ACC112 (cell line): ENCODE measurements around the gene PI4KB.
A peak's percentile ranks its signal among the peaks of the same experiment; 100 is the strongest.

Experiments
- H2AFZ ChIP-seq: fragments of 200-600 bp; sonication (generic); one replicate; pipeline ENCODE4 v1.6.0; 2017; ENCODE audit warnings: antibody characterized with exemption, low read length; ENCODE audit not compliant: unreplicated experiment
- H3K27ac ChIP-seq: fragments of 200-600 bp; sonication (generic); 2 replicates; pipeline ENCODE4 v1.5.1; 2014; ENCODE audit warnings: low read depth, mild to moderate bottlenecking, antibody characterized with exemption, low read length, moderate library complexity
- H3K27me3 ChIP-seq: fragments of 200-600 bp; sonication (generic); 2 replicates; pipeline ENCODE4 v1.6.1; 2014; ENCODE audit warnings: mild to moderate bottlenecking, antibody characterized with exemption, low read length, moderate library complexity, mixed read lengths; ENCODE audit not compliant: insufficient read depth
- H3K36me3 ChIP-seq: fragments of 200-600 bp; sonication (generic); 2 replicates; pipeline ENCODE4 v1.6.1; 2016; ENCODE audit warnings: mild to moderate bottlenecking, antibody characterized with exemption, low read length, moderate library complexity, mixed read lengths; ENCODE audit not compliant: insufficient read depth
- H3K4me1 ChIP-seq: fragments of 200-600 bp; sonication (generic); one replicate; pipeline ENCODE4 v1.6.1; 2016; ENCODE audit warnings: low read length, mixed read lengths; ENCODE audit not compliant: insufficient read depth, unreplicated experiment, control insufficient read depth
- H3K4me3 ChIP-seq: fragments of 200-600 bp; sonication (generic); 2 replicates; pipeline ENCODE4 v1.5.1; 2014; ENCODE audit warnings: mild to moderate bottlenecking, low read depth, low read length
- H3K79me2 ChIP-seq: fragments of 200-600 bp; sonication (generic); one replicate; pipeline ENCODE4 v1.6.0; 2016; ENCODE audit warnings: low read length; ENCODE audit not compliant: control insufficient read depth, unreplicated experiment, insufficient read depth

Gene PI4KB

GRCh38 chr1:151267760-151268159 lies 59.5 kb downstream of the PI4KB start:
- peaks cover 19% of the 10 kb centered on the region; the same call in 1 of the 2 replicates for H3K36me3 ChIP-seq

GRCh38 chr1:151266821-151267220 lies 60.4 kb downstream of the PI4KB start:
- no peaks in the 10 kb centered on the region for H3K4me1 ChIP-seq
- no peaks in the 10 kb centered on the region for H3K27me3 ChIP-seq
- no peak overlapping the region for H2AFZ ChIP-seq
- H3K36me3 ChIP-seq = peaks cover 19% of the 10 kb centered on the region; the same call in 1 of the 2 replicates
- peaks cover 10% of the 10 kb centered on the region for H3K79me2 ChIP-seq
- no peak overlapping the region for H3K27ac ChIP-seq
- no peak overlapping the region for H3K4me3 ChIP-seq

More at GRCh38 chr1:151267760-151268159, 59.5 kb downstream of the PI4KB start:
- H3K27ac ChIP-seq = no peak overlapping the region
- no peak overlapping the region for H2AFZ ChIP-seq
- H3K27me3 ChIP-seq = no peaks in the 10 kb centered on the region
- peaks cover 2% of the 10 kb centered on the region for H3K79me2 ChIP-seq
- no peak overlapping the region for H3K4me3 ChIP-seq
- no peaks in the 10 kb centered on the region for H3K4me1 ChIP-seq

- no peak overlapping the region for H3K27ac ChIP-seq
These were observed 60.9 kb downstream of the PI4KB start for GRCh38 chr1:151266315-151266714.

GRCh38 chr1:151265446-151266236 lies 61.6 kb downstream of the PI4KB start:
- H3K4me1 ChIP-seq = no peaks in the 10 kb centered on the region
- H3K27me3 ChIP-seq = no peaks in the 10 kb centered on the region
- no peak overlapping the region for H3K27ac ChIP-seq
- peaks cover 19% of the 10 kb centered on the region; the same call in 1 of the 2 replicates for H3K36me3 ChIP-seq
- no peak overlapping the region for H2AFZ ChIP-seq
- peaks cover 17% of the 10 kb centered on the region for H3K79me2 ChIP-seq
- H3K4me3 ChIP-seq = no peak overlapping the region

More at GRCh38 chr1:151266315-151266714, 60.9 kb downstream of the PI4KB start:
- no peaks in the 10 kb centered on the region for H3K27me3 ChIP-seq
- H3K4me1 ChIP-seq = no peaks in the 10 kb centered on the region
- H2AFZ ChIP-seq = no peak overlapping the region
- H3K79me2 ChIP-seq = peaks cover 16% of the 10 kb centered on the region
- H3K36me3 ChIP-seq = peaks cover 19% of the 10 kb centered on the region; the same call in 1 of the 2 replicates
- no peak overlapping the region for H3K4me3 ChIP-seq

GRCh38 chr1:151259351-151259750 lies 67.9 kb downstream of the PI4KB start:
- Histone ChIP-seq H3K4me3 (no peak overlapping the region), H3K27ac (no peak overlapping the region), H2AFZ (no peak overlapping the region), H3K36me3 (no peaks in the 10 kb centered on the region), H3K27me3 (no peaks in the 10 kb centered on the region), H3K4me1 (no peaks in the 10 kb centered on the region), H3K79me2 (peaks cover 70% of the 10 kb centered on the region)

GRCh38 chr1:151255381-151255780 lies 71.8 kb downstream of the PI4KB start:
- H3K27ac ChIP-seq = peak overlapping the region; percentile 86
- no peaks in the 10 kb centered on the region for H3K27me3 ChIP-seq
- H3K4me3 ChIP-seq = peak overlapping the region; percentile 93
- H2AFZ ChIP-seq = no peak overlapping the region
- H3K36me3 ChIP-seq = no peaks in the 10 kb centered on the region
- peaks cover 50% of the 10 kb centered on the region for H3K79me2 ChIP-seq
- H3K4me1 ChIP-seq = no peaks in the 10 kb centered on the region

GRCh38 chr1:151254217-151255213 lies 72.7 kb downstream of the PI4KB start, which contains the start of gene PSMD4:
Gene PSMD4 (plus strand): TSS chr1:151254734. CDS start chr1:151254783, 49 bp downstream.
- H2AFZ ChIP-seq = peak within 1 kb of the TSS; percentile 55
- peak within 1 kb of the TSS; percentile 93 for H3K4me3 ChIP-seq
- peaks cover 42% of the 10 kb centered on the region for H3K79me2 ChIP-seq
- H3K27me3 ChIP-seq = no peaks in the 10 kb centered on the region
- no peaks in the 10 kb centered on the region for H3K4me1 ChIP-seq
- no peaks in the 10 kb centered on the region for H3K36me3 ChIP-seq
- peak within 1 kb of the TSS; percentile 86 for H3K27ac ChIP-seq

- H2AFZ ChIP-seq = no peak overlapping the region
- H3K36me3 ChIP-seq = peaks cover 5% of the 10 kb centered on the region
- no peaks in the 10 kb centered on the region for H3K27me3 ChIP-seq
- H3K79me2 ChIP-seq = peaks cover 17% of the 10 kb centered on the region
- no peaks in the 10 kb centered on the region for H3K4me1 ChIP-seq
- no peak overlapping the region for H3K27ac ChIP-seq
- no peak overlapping the region for H3K4me3 ChIP-seq
These were observed 75.4 kb downstream of the PI4KB start for GRCh38 chr1:151251656-151252470.

GRCh38 chr1:151246786-151247185 lies 80.4 kb downstream of the PI4KB start:
- Histone ChIP-seq H3K27ac (no peak overlapping the region), H3K36me3 (peaks cover 46% of the 10 kb centered on the region), H3K4me3 (no peak overlapping the region), H3K27me3 (no peaks in the 10 kb centered on the region), H2AFZ (no peak overlapping the region), H3K79me2 (no peaks in the 10 kb centered on the region), H3K4me1 (no peaks in the 10 kb centered on the region)
